Stimulated activated memory B cell treated with anti-CD40 and anti-IgM and Interleukin-4, amounts not matched to agents 10 μg/mL and 1 μg/mL and 100 μg/mL, for 72 hours (primary cell): ENCODE data around the gene DOCK10.

ENCODE experiments used
- ATAC-seq: fragments of 150-1000 bp; cut with Tn5 transposase; 2 replicates; pipeline ENCODE4 v1.10.0; 2021
- H3K27ac Mint-ChIP-seq: one replicate; pipeline ENCODE4 v1.8.0; 2022; ENCODE audit warnings: mild to moderate bottlenecking, mixed read lengths
- H3K27me3 Mint-ChIP-seq: one replicate; pipeline ENCODE4 v1.8.0; 2022; ENCODE audit warnings: mixed read lengths
- H3K36me3 Mint-ChIP-seq: one replicate; pipeline ENCODE4 v1.8.0; 2022; ENCODE audit warnings: mixed read lengths
- H3K4me1 Mint-ChIP-seq: one replicate; pipeline ENCODE4 v1.8.0; 2022; ENCODE audit warnings: mixed read lengths
- H3K4me3 Mint-ChIP-seq: one replicate; pipeline ENCODE4 v1.8.0; 2022; ENCODE audit warnings: mild to moderate bottlenecking, moderate library complexity, mixed read lengths
- H3K9me3 Mint-ChIP-seq: one replicate; pipeline ENCODE4 v1.8.0; 2022; ENCODE audit warnings: mixed read lengths

Gene DOCK10

DNA sequence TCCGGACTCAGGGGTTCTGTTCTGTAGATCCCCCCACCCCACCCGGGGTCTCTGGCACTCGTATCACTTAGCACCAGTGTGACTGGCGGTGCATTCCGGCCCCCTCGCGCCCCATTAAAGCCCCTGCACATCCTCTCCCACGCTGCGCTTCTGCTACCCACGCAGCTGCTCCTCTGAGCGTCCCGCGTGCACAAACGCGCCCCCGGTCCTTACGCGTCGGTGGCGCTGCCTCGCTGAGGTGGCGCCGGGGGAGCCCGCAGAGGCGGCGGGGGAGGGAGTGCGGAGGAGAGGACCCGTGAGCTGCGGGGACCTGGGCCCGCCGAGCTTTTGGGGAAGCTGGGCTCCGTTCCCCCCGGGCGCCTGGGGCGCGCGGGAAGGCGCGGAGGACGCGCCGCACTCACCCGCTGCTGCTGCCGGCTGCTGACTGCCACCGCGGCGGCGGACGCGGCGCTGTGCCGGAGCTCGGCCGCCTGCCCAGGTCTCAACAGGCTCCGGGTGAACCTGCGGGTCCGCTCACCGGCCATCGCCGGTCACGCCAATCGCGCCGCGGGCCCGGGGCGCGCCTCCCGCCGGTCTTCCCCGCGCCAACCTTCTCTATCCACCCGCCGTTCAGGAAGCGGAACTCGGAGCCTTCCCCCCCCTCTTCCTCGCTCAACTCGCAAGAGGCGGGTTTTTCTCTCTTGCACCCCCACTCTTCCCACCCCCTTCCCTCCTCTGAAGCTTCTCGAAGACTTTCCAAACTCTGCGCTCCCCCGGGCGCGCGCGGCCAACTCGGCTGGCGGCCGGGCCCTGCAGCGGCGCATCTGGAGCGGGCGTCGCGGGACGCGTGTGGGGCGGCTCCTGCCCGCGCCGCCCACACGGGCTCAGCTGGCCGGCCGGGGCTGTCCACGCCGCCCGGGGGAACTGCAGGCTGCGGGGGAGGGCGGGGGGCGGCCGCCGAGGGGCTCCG is at the start of gene DOCK10:
Gene DOCK10 (minus strand): TSS at position 618 of the 949 bp plus-strand sequence. CDS start 94 bp downstream, at position 524.
- Mint-ChIP-seq H3K9me3 (no peaks in the 10 kb centered on the region), H3K27ac (peak within 1 kb of the TSS; percentile 97), H3K36me3 (peaks cover 24% of the 10 kb centered on the region), H3K4me1 (peaks cover 66% of the 10 kb centered on the region), H3K27me3 (peaks cover under 1% of the 10 kb centered on the region), H3K4me3 (peak within 1 kb of the TSS; percentile 92)
- ATAC-seq: peak; percentile 58

DNA sequence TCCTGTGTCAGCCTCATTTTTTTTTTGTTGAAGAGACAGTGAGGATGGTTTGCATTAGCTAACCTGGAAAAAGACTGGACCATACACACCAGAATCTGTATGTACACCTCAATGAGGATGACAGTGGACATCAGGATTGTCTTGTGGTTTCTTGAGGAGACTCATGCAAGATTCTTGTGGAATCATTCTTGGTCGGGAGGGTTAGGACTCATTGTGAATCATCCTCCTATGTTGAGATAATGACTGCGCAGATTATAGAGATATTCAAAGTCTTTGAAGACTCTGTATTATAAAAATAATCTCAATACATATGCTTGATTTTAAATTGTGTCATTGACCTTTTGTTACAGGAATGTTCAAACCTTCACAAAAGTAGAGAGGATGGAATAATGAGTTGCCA is 49.1 kb upstream of the DOCK10 start:
- no peak overlapping the region for H3K4me3 Mint-ChIP-seq
- ATAC-seq: no peak
- no peak overlapping the region for H3K27ac Mint-ChIP-seq
- H3K36me3 Mint-ChIP-seq: no peaks in the 10 kb centered on the region
- peaks cover 3% of the 10 kb centered on the region for H3K9me3 Mint-ChIP-seq
- peaks cover 19% of the 10 kb centered on the region for H3K27me3 Mint-ChIP-seq
- no peaks in the 10 kb centered on the region for H3K4me1 Mint-ChIP-seq

- peaks cover 19% of the 10 kb centered on the region for H3K27me3 Mint-ChIP-seq
- no peaks in the 10 kb centered on the region for H3K4me1 Mint-ChIP-seq
- no peak overlapping the region for H3K4me3 Mint-ChIP-seq
- H3K27ac Mint-ChIP-seq: no peak overlapping the region
- H3K36me3 Mint-ChIP-seq: no peaks in the 10 kb centered on the region
- no peak for ATAC-seq
- H3K9me3 Mint-ChIP-seq: peaks cover 3% of the 10 kb centered on the region
Measured at GRCh38 chr2:225090746-225091145, 48.5 kb upstream of the DOCK10 start.

DNA sequence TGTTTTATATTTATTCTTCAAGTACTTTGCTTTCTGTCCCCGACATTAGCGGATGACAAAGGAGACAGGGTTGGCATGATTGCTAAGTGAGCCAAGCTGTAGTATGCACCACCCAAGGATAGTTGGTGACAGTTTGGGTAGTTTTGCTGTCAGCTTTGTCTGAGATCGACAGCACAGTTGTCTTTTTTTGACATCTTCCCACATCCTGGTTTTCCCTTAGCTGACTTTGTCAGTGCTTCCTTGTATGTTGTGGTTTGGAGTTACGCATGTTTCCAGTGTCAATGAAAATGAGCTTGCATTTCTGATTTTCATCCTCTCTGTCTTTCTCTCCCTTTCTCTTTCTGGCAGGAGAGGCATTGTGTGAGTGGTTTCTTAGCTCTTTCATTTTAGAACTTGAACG is 44.6 kb upstream of the DOCK10 start:
- H3K4me1 Mint-ChIP-seq: no peaks in the 10 kb centered on the region

GRCh38 chr2:225086439-225086838 is 44.2 kb upstream of the DOCK10 start:
- no peaks in the 10 kb centered on the region for H3K4me1 Mint-ChIP-seq
- no peaks in the 10 kb centered on the region for H3K36me3 Mint-ChIP-seq
- H3K27me3 Mint-ChIP-seq: peaks cover 6% of the 10 kb centered on the region
- H3K4me3 Mint-ChIP-seq: no peak overlapping the region
- H3K9me3 Mint-ChIP-seq: no peaks in the 10 kb centered on the region
- no peak overlapping the region for H3K27ac Mint-ChIP-seq
- ATAC-seq: no peak

More for the DNA sequence above, 44.6 kb upstream of the DOCK10 start:
- ATAC-seq: no peak
- Mint-ChIP-seq H3K4me3 (no peak overlapping the region), H3K36me3 (no peaks in the 10 kb centered on the region), H3K9me3 (no peaks in the 10 kb centered on the region), H3K27ac (no peak overlapping the region), H3K27me3 (peaks cover under 1% of the 10 kb centered on the region)

- Mint-ChIP-seq H3K4me1 (no peaks in the 10 kb centered on the region), H3K9me3 (no peaks in the 10 kb centered on the region), H3K4me3 (no peak overlapping the region), H3K27me3 (peaks cover 20% of the 10 kb centered on the region), H3K36me3 (no peaks in the 10 kb centered on the region), H3K27ac (no peak overlapping the region)
- ATAC-seq: peak; percentile 24
Measured at GRCh38 chr2:225083276-225083675, 41.0 kb upstream of the DOCK10 start.

- no peaks in the 10 kb centered on the region for H3K36me3 Mint-ChIP-seq
- H3K9me3 Mint-ChIP-seq: no peaks in the 10 kb centered on the region
- no peak for ATAC-seq
- H3K27me3 Mint-ChIP-seq: peaks cover 11% of the 10 kb centered on the region
- H3K4me3 Mint-ChIP-seq: no peak overlapping the region
- H3K4me1 Mint-ChIP-seq: no peaks in the 10 kb centered on the region
- H3K27ac Mint-ChIP-seq: no peak overlapping the region
Measured at GRCh38 chr2:225076125-225076524, 33.9 kb upstream of the DOCK10 start.

DNA sequence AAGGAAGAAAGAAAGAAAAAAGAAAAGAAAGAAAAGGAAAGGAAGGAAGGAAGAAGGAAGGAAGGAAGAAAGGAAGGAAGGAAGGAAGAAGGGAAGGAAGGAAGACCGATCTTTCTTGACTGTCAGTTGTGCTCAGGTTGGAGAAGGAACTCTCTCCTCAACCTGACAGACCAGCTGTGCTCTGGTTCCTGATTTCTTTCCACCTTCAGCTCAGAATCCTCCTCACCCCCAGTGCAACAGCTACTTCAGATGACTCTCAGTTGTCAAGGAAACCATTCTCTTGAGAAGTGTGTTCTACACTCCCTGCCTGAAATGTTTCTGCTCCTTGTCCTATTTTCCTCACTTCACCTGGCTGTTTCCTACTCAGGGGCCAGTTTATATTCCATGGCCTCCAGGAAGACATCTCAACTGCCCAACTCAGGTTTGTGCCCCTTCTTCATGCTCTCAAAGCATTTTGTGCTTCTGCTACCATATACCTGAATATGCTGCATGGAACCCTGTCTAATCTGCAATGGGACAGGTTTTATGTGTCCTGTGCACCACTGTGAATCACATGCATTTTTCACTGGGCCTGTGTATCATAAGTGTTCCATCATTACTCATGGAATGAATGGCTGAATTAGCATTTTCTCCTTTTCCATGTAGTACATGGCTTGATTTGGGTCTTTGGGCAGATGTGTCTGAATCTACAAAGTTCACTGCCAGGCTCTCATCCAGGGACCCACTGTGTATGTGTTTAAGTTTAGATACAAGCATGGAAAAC is 32.8 kb upstream of the DOCK10 start:
- Mint-ChIP-seq H3K4me1 (no peaks in the 10 kb centered on the region), H3K4me3 (no peak overlapping the region), H3K9me3 (no peaks in the 10 kb centered on the region), H3K36me3 (no peaks in the 10 kb centered on the region), H3K27me3 (peaks cover 7% of the 10 kb centered on the region), H3K27ac (no peak overlapping the region)
- ATAC-seq: no peak

- no peaks in the 10 kb centered on the region for H3K9me3 Mint-ChIP-seq
- H3K4me3 Mint-ChIP-seq: no peak overlapping the region
- no peak overlapping the region for H3K27ac Mint-ChIP-seq
- no peak for ATAC-seq
- no peaks in the 10 kb centered on the region for H3K27me3 Mint-ChIP-seq
- no peaks in the 10 kb centered on the region for H3K4me1 Mint-ChIP-seq
- H3K36me3 Mint-ChIP-seq: no peaks in the 10 kb centered on the region
Measured at GRCh38 chr2:225074366-225074765, 32.1 kb upstream of the DOCK10 start.

DNA sequence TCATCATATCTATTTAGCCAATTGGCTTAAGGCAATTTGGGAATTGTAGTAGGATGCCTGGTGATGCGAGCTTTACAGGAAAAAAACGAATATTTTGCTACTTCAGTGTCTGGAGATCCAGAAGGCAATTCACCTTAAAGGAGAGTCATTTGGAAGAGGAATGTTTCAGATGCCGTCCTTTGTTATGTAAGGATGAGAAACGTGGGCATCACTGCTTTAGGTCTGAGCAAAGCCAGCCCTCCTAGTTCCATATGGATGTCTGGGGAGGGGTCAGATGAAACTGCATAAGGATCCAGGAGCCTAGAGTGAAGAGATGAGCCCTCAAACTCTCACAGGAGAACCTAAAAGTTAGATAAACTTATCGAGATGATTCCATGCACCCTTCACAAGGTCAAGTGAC is 30.9 kb upstream of the DOCK10 start:
- Mint-ChIP-seq H3K27me3 (no peaks in the 10 kb centered on the region), H3K9me3 (peaks cover 3% of the 10 kb centered on the region), H3K4me1 (no peaks in the 10 kb centered on the region), H3K27ac (no peak overlapping the region), H3K36me3 (no peaks in the 10 kb centered on the region), H3K4me3 (no peak overlapping the region)
- ATAC-seq: no peak

DNA sequence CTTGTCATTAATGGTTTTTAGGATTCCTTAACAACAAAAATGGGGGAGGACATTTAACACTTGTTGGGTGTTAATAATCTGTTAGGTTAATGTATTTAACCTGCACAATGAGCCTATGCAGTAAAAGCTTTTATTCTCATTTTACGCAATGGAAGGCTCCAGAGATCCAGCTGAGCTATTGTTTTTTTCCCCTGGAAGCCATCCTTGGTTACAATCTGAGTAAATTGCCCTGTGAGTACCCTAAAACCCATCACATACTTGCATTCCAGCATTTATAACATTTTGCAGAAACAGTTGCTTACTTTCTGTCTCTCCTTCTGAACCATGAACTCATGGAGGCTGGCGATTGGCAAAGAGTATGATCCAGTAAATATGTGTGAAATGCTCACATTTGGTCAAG is 30.2 kb upstream of the DOCK10 start:
- H3K4me3 Mint-ChIP-seq: no peak overlapping the region
- ATAC-seq: no peak
- peaks cover 6% of the 10 kb centered on the region for H3K9me3 Mint-ChIP-seq
- H3K36me3 Mint-ChIP-seq: peaks cover 5% of the 10 kb centered on the region
- H3K4me1 Mint-ChIP-seq: no peaks in the 10 kb centered on the region
- peaks cover 6% of the 10 kb centered on the region for H3K27me3 Mint-ChIP-seq
- H3K27ac Mint-ChIP-seq: no peak overlapping the region

- ATAC-seq: no peak
- H3K27ac Mint-ChIP-seq: no peak overlapping the region
- H3K4me3 Mint-ChIP-seq: no peak overlapping the region
- peaks cover 14% of the 10 kb centered on the region for H3K9me3 Mint-ChIP-seq
- peaks cover 11% of the 10 kb centered on the region for H3K27me3 Mint-ChIP-seq
- peaks cover 15% of the 10 kb centered on the region for H3K36me3 Mint-ChIP-seq
- no peaks in the 10 kb centered on the region for H3K4me1 Mint-ChIP-seq
Measured at GRCh38 chr2:225070811-225071210, 28.5 kb upstream of the DOCK10 start.

- Mint-ChIP-seq H3K36me3 (peaks cover 15% of the 10 kb centered on the region), H3K9me3 (peaks cover 14% of the 10 kb centered on the region), H3K4me1 (no peaks in the 10 kb centered on the region), H3K4me3 (no peak overlapping the region), H3K27ac (no peak overlapping the region), H3K27me3 (peaks cover 11% of the 10 kb centered on the region)
- ATAC-seq: no peak
Measured at GRCh38 chr2:225069966-225070365, 27.7 kb upstream of the DOCK10 start.

DNA sequence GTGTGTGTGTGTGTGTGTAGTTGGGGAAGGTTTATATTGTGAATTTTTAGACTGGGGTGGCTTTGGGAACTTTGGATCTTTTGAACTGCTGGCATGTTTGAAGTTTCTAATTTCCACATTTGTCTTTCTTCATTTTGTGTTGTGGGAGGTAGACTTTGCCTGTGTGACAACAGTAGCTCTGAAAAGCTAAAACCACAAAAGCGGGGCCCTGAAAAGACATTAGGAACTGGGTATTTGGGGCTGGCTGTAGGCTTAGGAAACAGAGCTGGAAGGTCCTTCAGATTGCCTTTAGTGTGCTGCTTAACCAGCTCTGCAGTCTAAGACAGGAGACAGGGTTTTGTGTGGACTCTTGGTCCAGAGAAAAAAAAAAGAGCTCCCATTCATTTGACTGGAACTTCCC is 27.2 kb upstream of the DOCK10 start:
- Mint-ChIP-seq H3K9me3 (peaks cover 14% of the 10 kb centered on the region), H3K27ac (no peak overlapping the region), H3K36me3 (peaks cover 15% of the 10 kb centered on the region), H3K27me3 (peaks cover 11% of the 10 kb centered on the region), H3K4me1 (no peaks in the 10 kb centered on the region), H3K4me3 (no peak overlapping the region)
- no peak for ATAC-seq

DNA sequence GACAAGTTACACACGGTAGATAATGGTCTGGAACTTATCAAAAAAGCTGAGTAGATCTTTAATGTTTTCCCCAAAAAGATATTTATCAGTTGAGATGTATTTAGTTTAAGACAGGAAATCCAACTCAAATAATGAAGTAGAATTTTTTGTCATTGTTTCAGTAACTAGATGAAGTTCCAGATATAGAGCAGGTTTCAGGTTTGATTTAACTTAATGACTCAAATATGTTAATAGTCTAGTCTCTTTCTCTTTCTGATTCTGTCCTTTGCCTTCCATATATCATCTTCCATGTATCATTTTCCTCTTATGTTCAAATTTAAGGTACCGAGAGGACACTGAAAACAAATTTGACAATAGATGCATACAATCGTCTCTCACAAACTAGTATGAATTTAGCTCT is 23.6 kb upstream of the DOCK10 start:
- H3K4me3 Mint-ChIP-seq: no peak overlapping the region
- H3K27ac Mint-ChIP-seq: no peak overlapping the region
- no peak for ATAC-seq
- peaks cover 14% of the 10 kb centered on the region for H3K9me3 Mint-ChIP-seq
- peaks cover 11% of the 10 kb centered on the region for H3K27me3 Mint-ChIP-seq
- H3K36me3 Mint-ChIP-seq: peaks cover 15% of the 10 kb centered on the region
- no peaks in the 10 kb centered on the region for H3K4me1 Mint-ChIP-seq
